MM.1S (cell line): ENCODE measurements around the gene SLU7.

Experiments used
- DNase-seq: peaks from one replicate; pipeline ENCODE4 v3.0.0-alpha.2; 2015
- H2AFZ ChIP-seq: fragments of 300-600 bp; sonication (generic); 2 replicates; pipeline ENCODE4 v1.6.0; 2016; ENCODE audit warnings: antibody characterized with exemption, low read length
- H3F3A ChIP-seq: fragments of 300-600 bp; sonication (generic); 2 replicates; pipeline ENCODE4 v1.6.1; 2016; ENCODE audit warnings: mild to moderate bottlenecking, antibody characterized with exemption, low read length, moderate library complexity, mixed read lengths; ENCODE audit not compliant: insufficient read depth
- H3K27ac ChIP-seq: fragments of 300-600 bp; sonication (generic); 2 replicates; pipeline ENCODE4 v1.5.1; 2016; ENCODE audit warnings: mild to moderate bottlenecking, low read length
- H3K27me3 ChIP-seq: fragments of 300-600 bp; sonication (generic); replicated peaks from 2 replicates; pipeline ENCODE4 v1.6.0; 2016; ENCODE audit warnings: low read length; ENCODE audit not compliant: insufficient read depth
- H3K36me3 ChIP-seq: fragments of 300-600 bp; sonication (generic); replicated peaks from 2 replicates; pipeline ENCODE4 v1.6.1; 2016; ENCODE audit warnings: mild to moderate bottlenecking, low read length, mixed read lengths; ENCODE audit not compliant: insufficient read depth
- H3K4me1 ChIP-seq: fragments of 300-600 bp; sonication (generic); 2 replicates; pipeline ENCODE4 v1.6.1; 2016; ENCODE audit warnings: low read length, mixed read lengths
- H3K4me2 ChIP-seq: fragments of 300-600 bp; sonication (generic); 2 replicates; pipeline ENCODE4 v1.6.0; 2016; ENCODE audit warnings: low read depth, low read length
- H3K4me3 ChIP-seq: fragments of 300-600 bp; sonication (generic); 2 replicates; pipeline ENCODE4 v1.5.1; 2016; ENCODE audit warnings: low read length, mixed read lengths
- H3K79me2 ChIP-seq: fragments of 300-600 bp; sonication (generic); 2 replicates; pipeline ENCODE4 v1.6.1; 2016; ENCODE audit warnings: mixed run types, low read length, mixed read lengths
- H3K9ac ChIP-seq: fragments of 300-600 bp; sonication (generic); 2 replicates; pipeline ENCODE4 v1.6.1; 2016; ENCODE audit warnings: low read length, mixed read lengths
- H3K9me2 ChIP-seq: fragments of 300-600 bp; sonication (generic); replicated peaks from 2 replicates; pipeline ENCODE4 v1.6.1; 2016; ENCODE audit warnings: mild to moderate bottlenecking, low read length, mixed read lengths; ENCODE audit not compliant: insufficient read depth
- H3K9me3 ChIP-seq: fragments of 300-600 bp; sonication (generic); replicated peaks from 2 replicates; pipeline ENCODE4 v1.6.1; 2016; ENCODE audit warnings: mild to moderate bottlenecking, low read length, mixed read lengths; ENCODE audit not compliant: insufficient read depth
- H4K20me1 ChIP-seq: fragments of 300-600 bp; sonication (generic); 2 replicates; pipeline ENCODE4 v1.6.1; 2016; ENCODE audit warnings: mild to moderate bottlenecking, low read length, moderate library complexity, mixed read lengths; ENCODE audit not compliant: insufficient read depth
- EZH2 ChIP-seq: fragments of 300-600 bp; sonication (generic); optimal IDR thresholded peaks from 2 replicates; pipeline ENCODE3; 2017; ENCODE audit warnings: low read depth, mild to moderate bottlenecking, antibody characterized with exemption, low read length, mixed read lengths
- EZH2phosphoT487 ChIP-seq: fragments of 300-600 bp; sonication (generic); IDR thresholded peaks from 2 replicates; pipeline ENCODE4 v1.6.1; 2018; ENCODE audit warnings: antibody characterized with exemption, low read length
- TF ChIP-seq, protein P1 (sequence below): fragments of 300-600 bp; sonication (generic); IDR thresholded peaks from 2 replicates; pipeline ENCODE4 v1.5.1; 2016; ENCODE audit warnings: antibody characterized with exemption, low read length, mixed read lengths

SLU7 gene

DNA sequence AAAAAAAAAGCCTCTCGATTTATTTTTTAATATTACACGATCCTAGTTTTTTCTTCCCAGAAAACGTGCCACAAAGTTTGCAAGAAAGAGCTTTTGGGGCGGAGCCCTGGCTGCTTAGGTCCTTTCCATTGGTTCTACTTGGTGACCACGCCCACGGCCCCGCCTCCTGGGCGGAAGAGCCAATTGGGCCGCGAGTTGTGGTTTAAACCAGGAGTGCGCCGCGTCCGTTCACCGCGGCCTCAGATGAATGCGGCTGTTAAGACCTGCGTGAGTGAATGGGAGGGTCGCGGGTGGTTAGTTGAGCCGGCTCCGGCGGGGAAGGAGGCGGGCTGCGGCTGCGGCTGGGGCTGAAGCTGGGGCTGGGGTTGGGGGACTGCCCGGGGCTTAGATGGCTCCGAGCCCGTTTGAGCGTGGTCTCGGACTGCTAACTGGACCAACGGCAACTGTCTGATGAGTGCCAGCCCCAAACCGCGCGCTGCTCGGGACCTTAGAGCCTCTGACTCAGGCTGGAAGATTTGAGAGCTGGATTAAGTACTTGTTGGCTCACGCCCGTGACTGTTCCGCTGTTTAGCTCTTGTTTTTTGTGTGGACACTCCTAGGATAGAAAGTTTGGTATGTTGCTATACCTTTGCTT is 2.9 kb upstream of the SLU7 start, which contains the start of gene PTTG1:
TSS of gene PTTG1 (plus strand) at position 231 of the 634 bp plus-strand sequence. CDS start 458 bp downstream, outside the sequence.
- Histone ChIP-seq H3K9ac (peak within 1 kb of the TSS; percentile 63), H3K4me3 (peak within 1 kb of the TSS; percentile 81), H3F3A (peaks cover 28% of the 10 kb centered on the region), H3K27ac (peak within 1 kb of the TSS; percentile 24; the same call in 1 of the 2 replicates), H3K4me2 (peak within 1 kb of the TSS; percentile 73), H3K36me3 (peaks cover 4% of the 10 kb centered on the region; the same call in 1 of the 2 replicates), H3K4me1 (peaks cover 31% of the 10 kb centered on the region), H3K27me3 (no peaks in the 10 kb centered on the region), H2AFZ (peak within 1 kb of the TSS; percentile 75), H3K79me2 (peaks cover 57% of the 10 kb centered on the region), H3K9me3 (no peaks in the 10 kb centered on the region), H4K20me1 (no peaks in the 10 kb centered on the region), H3K9me2 (no peaks in the 10 kb centered on the region)
- TF ChIP-seq EZH2phosphoT487: no peak
- TF ChIP-seq EZH2: no peak
- TF ChIP-seq, protein P1, sequence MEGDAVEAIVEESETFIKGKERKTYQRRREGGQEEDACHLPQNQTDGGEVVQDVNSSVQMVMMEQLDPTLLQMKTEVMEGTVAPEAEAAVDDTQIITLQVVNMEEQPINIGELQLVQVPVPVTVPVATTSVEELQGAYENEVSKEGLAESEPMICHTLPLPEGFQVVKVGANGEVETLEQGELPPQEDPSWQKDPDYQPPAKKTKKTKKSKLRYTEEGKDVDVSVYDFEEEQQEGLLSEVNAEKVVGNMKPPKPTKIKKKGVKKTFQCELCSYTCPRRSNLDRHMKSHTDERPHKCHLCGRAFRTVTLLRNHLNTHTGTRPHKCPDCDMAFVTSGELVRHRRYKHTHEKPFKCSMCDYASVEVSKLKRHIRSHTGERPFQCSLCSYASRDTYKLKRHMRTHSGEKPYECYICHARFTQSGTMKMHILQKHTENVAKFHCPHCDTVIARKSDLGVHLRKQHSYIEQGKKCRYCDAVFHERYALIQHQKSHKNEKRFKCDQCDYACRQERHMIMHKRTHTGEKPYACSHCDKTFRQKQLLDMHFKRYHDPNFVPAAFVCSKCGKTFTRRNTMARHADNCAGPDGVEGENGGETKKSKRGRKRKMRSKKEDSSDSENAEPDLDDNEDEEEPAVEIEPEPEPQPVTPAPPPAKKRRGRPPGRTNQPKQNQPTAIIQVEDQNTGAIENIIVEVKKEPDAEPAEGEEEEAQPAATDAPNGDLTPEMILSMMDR: no peak
- peak; percentile 97 for DNase-seq

DNA sequence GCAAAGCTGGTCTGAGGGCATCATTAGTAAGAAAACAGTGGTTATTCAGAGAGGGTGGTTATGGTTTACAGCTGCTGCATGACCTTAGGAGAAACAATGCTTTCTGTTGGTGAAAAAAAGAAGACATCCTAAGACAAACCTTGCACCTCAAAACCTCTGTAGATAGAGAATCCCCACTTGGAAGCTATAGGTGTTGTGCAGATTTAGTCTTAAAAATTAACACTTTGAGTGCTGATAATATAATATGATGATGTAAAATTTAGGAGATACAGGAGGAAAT is 1.4 kb upstream of the SLU7 start:
- Histone ChIP-seq H3K9me3 (no peaks in the 10 kb centered on the region), H2AFZ (peak overlapping the region; percentile 45), H3K4me2 (peak overlapping the region; percentile 73), H4K20me1 (no peaks in the 10 kb centered on the region), H3K27me3 (no peaks in the 10 kb centered on the region), H3K36me3 (peaks cover 4% of the 10 kb centered on the region; the same call in 1 of the 2 replicates), H3K9ac (peak overlapping the region; percentile 81; the same call in 1 of the 2 replicates), H3K79me2 (peaks cover 69% of the 10 kb centered on the region), H3F3A (peaks cover 28% of the 10 kb centered on the region), H3K27ac (peak overlapping the region; percentile 91; the same call in 1 of the 2 replicates), H3K4me3 (peak overlapping the region; percentile 98), H3K4me1 (peaks cover 31% of the 10 kb centered on the region), H3K9me2 (no peaks in the 10 kb centered on the region)
- no peak for TF ChIP-seq EZH2
- TF ChIP-seq EZH2phosphoT487: no peak
- TF ChIP-seq, protein P1: no peak
- DNase-seq: peak; percentile 38

DNA sequence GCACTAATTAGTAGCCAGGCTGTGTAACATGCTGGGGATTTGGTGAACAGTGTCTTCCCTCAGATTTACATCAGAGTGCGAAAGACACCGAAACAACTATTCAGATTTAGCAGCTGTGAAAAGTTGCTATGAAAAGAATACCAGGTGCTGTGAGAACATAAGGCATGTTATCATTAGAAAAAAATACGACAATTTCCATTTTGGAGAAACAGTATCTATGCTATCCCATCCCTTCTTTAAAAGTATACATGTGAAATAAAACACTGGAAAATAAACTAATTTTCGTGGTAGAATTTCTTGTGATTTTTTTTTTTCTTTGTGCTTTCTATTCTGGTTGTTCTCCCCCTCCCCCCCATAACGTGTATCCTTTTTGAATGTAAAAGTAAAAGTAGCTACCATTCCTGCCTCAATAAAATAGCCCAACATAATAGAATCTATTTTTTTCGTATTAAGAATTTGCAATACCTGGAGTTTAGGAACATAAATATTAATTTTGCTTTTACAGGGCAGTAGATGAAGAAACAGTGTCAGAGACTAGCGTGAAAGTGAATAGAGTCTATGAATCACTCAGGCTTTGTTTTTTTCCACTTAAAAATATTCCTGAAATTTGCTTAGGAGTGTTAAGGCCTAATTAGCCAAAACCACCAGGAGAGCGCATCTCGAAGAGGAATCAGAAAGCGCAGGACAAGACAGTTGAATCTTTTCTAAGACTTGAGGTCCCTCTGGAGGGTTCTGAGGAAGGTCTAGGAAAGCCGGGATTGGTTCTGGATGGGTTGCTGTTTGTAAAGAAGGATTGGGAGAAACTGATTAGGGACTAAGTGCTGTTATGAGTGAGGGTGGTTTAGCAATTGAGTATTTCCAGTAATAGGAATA is 813 bp upstream of the SLU7 start:
- Histone ChIP-seq H3K27me3 (no peaks in the 10 kb centered on the region), H3K4me3 (peak overlapping the region; percentile 98), H3F3A (peaks cover 28% of the 10 kb centered on the region), H4K20me1 (no peaks in the 10 kb centered on the region), H3K9me2 (no peaks in the 10 kb centered on the region), H3K36me3 (peaks cover 4% of the 10 kb centered on the region), H2AFZ (peak overlapping the region; percentile 45), H3K27ac (peak overlapping the region; percentile 91), H3K4me2 (peak overlapping the region; percentile 73), H3K4me1 (peaks cover 31% of the 10 kb centered on the region), H3K9me3 (no peaks in the 10 kb centered on the region), H3K9ac (peak overlapping the region; percentile 81), H3K79me2 (peaks cover 68% of the 10 kb centered on the region)
- TF ChIP-seq EZH2phosphoT487 (no peak), EZH2 (no peak)
- TF ChIP-seq, protein P1: no peak
- no peak for DNase-seq
